Neutrophil (primary cell): ENCODE measurements around the gene MMS22L.

Experiments used
- H3K27ac ChIP-seq: fragments of 200-600 bp; sonication (generic); 2 replicates; pipeline ENCODE4 v1.5.1; 2016; ENCODE audit warnings: mild to moderate bottlenecking, moderate library complexity
- H3K27me3 ChIP-seq: fragments of 200-600 bp; sonication (generic); 2 replicates; pipeline ENCODE4 v1.6.0; 2016; ENCODE audit warnings: mild to moderate bottlenecking
- H3K36me3 ChIP-seq: fragments of 200-600 bp; sonication (generic); 2 replicates; pipeline ENCODE4 v1.5.1; 2017
- H3K4me1 ChIP-seq, 2 experiments: fragments of 200-600 bp in 1 of 2; sonication (generic) in 1 of 2; 1 replicate in 1 of 2; 2 replicates in 1 of 2; pipeline versions ENCODE4 v1.5.1 to v1.6.1; 2013 to 2016; ENCODE audit warnings: low read depth in 1 of 2, low read length in 1 of 2, mild to moderate bottlenecking in 1 of 2, moderate library complexity in 1 of 2; ENCODE audit not compliant: control insufficient read depth in 1 of 2, insufficient read depth in 1 of 2
- H3K4me3 ChIP-seq, 2 experiments: fragments of 200-600 bp in 1 of 2; sonication (generic) in 1 of 2; 1 replicate in 1 of 2; 2 replicates in 1 of 2; pipeline ENCODE4 v1.5.1; 2013 to 2016; ENCODE audit warnings: low read depth in 1 of 2, low read length in 1 of 2, mild to moderate bottlenecking in 1 of 2, moderate library complexity in 1 of 2
- H3K9me3 ChIP-seq: fragments of 200-600 bp; sonication (generic); 2 replicates; pipeline ENCODE4 v1.5.1; 2016
- TF ChIP-seq, protein P1 (sequence below): fragments of 200-600 bp; sonication (generic); IDR thresholded peaks from 2 replicates; pipeline ENCODE4 v1.5.1; 2016; ENCODE audit warnings: antibody characterized with exemption

Gene MMS22L

DNA sequence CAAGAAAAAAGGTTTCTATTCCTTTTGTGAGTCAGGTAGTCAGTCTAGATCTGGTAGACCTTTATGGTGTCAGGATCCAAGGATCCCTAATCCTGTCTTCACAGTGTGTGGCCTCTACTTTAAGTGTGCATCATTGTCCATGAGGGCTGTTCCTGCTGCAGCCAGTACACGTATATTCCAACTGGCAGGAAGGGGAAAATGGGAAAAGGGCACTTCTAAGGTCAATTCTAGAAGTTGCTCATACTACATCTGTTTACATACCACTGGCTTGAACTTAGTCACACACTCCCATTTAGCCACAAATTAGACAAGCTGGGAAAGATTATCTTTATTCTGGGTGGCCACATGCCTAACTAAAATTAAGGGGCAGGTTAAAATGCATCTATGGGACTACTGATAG is 9.7 kb upstream of the MMS22L start:
- Histone ChIP-seq H3K36me3 (no peaks in the 10 kb centered on the region), H3K9me3 (no peaks in the 10 kb centered on the region), H3K27ac (no peak overlapping the region), H3K4me1 (no peaks in the 10 kb centered on the region), H3K4me3 (no peak overlapping the region), H3K27me3 (no peaks in the 10 kb centered on the region)
- TF ChIP-seq, protein P1, sequence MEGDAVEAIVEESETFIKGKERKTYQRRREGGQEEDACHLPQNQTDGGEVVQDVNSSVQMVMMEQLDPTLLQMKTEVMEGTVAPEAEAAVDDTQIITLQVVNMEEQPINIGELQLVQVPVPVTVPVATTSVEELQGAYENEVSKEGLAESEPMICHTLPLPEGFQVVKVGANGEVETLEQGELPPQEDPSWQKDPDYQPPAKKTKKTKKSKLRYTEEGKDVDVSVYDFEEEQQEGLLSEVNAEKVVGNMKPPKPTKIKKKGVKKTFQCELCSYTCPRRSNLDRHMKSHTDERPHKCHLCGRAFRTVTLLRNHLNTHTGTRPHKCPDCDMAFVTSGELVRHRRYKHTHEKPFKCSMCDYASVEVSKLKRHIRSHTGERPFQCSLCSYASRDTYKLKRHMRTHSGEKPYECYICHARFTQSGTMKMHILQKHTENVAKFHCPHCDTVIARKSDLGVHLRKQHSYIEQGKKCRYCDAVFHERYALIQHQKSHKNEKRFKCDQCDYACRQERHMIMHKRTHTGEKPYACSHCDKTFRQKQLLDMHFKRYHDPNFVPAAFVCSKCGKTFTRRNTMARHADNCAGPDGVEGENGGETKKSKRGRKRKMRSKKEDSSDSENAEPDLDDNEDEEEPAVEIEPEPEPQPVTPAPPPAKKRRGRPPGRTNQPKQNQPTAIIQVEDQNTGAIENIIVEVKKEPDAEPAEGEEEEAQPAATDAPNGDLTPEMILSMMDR, result no peak

DNA sequence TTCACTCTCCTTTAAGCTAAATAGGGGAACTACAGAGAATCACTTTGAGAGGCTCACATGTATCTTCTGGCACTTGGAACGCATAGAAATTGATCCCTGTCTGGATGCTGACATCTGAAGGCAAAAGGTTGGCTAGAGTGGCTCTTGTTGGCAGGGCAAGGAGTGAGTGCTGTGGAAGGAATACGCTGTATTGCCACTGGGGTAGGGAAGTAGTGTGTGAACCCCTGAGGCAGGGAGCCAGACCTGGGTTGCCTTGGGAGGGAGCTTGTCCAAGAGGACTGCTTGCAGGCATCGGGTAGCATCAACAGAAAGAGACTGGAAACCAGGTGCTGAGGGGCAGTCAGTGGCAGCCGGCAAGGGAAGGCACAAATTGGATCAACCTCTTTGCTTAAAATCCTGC is 8.9 kb upstream of the MMS22L start:
- H3K9me3 ChIP-seq, result no peaks in the 10 kb centered on the region
- no peaks in the 10 kb centered on the region for H3K27me3 ChIP-seq
- H3K36me3 ChIP-seq, result no peaks in the 10 kb centered on the region
- no peak overlapping the region for H3K27ac ChIP-seq
- TF ChIP-seq, protein P1, result no peak
- H3K4me1 ChIP-seq, result no peaks in the 10 kb centered on the region
- H3K4me3 ChIP-seq, result no peak overlapping the region

DNA sequence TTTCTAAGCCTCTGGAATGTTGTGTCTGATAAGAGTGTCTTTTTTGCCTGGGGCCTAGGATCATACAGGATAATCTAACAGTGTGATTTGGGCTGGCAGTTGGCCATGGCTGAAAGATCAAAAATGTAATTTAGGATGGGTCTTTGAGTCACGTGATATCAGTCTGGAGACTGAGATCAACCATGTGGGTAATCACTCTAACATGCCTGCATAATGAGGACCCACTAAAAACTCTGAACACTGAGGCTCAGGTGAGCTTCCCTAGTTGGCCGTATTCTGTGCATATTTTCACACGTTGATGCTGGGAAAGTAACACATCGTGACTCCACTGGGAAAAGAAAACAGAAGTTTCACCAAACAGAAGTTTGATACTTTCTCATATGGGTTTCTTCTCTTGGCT is 6.3 kb upstream of the MMS22L start:
- Histone ChIP-seq H3K9me3 (no peaks in the 10 kb centered on the region), H3K27me3 (no peaks in the 10 kb centered on the region), H3K4me3 (no peak overlapping the region), H3K36me3 (no peaks in the 10 kb centered on the region), H3K27ac (no peak overlapping the region), H3K4me1 (no peaks in the 10 kb centered on the region)
- TF ChIP-seq, protein P1, result no peak

DNA sequence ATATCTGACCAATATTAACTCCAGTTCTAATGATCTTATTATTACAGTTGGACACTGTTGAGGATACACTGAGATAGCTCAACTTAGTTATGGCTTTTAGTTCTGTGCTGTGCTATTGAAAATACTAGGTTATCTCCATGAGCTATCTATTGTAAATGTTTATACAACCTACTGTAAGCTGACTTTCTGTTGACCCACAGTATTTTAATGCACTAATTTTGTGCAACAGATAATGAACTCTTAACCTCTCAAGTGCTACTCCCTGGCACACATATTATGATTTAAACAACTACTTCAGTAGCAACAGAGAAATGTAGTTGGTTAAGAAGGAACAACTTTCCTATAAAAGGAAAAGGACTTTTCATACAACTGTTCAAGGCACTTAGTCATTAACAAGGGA is 5.2 kb upstream of the MMS22L start:
- TF ChIP-seq, protein P1, result no peak
- Histone ChIP-seq H3K4me3 (no peak overlapping the region), H3K27me3 (no peaks in the 10 kb centered on the region), H3K27ac (no peak overlapping the region), H3K4me1 (peaks cover 4 to 6% of the 10 kb centered on the region in 2 experiments), H3K9me3 (no peaks in the 10 kb centered on the region), H3K36me3 (no peaks in the 10 kb centered on the region)

DNA sequence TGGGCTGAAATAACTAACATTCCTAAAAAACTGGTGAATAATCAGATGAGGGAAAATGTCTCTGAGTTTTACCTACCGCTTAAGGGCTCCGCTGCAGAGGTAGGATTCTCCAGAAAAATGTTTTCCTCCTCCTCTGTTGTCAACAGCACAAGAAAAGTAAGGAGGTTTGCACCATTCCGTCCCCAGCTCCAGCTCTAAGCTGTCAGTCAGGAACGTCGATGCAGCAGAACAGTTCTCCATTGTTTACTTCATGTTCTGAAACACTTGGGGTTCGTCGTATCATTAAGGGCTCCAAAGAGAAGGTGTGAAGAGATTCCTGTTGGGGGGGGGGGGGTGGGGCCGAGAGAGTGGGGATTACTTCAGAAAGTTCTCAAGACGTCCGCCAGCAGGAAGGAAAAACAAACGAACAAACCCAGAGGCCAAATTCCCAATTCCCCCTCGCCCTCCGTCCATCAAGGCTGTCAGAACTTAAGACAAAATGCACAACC is 734 bp downstream of the MMS22L start:
- no peaks in the 10 kb centered on the region for H3K9me3 ChIP-seq
- TF ChIP-seq, protein P1, result no peak
- H3K4me3 ChIP-seq, result peak overlapping the region; percentile 95 to 98
- no peaks in the 10 kb centered on the region for H3K27me3 ChIP-seq
- H3K27ac ChIP-seq, result peak overlapping the region; percentile 76
- H3K4me1 ChIP-seq, result peaks cover 13 to 14% of the 10 kb centered on the region in 2 experiments
- peaks cover 8% of the 10 kb centered on the region for H3K36me3 ChIP-seq

DNA sequence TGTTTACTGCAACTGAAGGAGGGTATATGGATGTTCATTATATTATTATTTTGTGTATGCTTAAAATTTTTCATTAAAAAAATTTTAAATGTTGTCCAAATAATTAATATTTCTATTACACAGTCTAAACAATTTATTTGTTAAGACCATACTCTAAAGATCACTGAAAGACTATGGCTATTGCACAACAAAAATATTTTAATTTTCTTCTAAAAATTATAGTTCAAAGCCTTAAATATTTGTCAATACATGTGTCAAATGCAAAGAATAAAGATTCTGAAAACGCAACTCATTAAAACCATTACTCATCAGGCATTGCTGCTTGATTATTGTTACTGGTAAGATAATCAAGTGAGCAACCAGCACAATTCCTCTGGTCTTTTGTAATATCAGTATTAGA is 2.2 kb downstream of the MMS22L start:
- peaks cover 13 to 14% of the 10 kb centered on the region in 2 experiments for H3K4me1 ChIP-seq
- no peak overlapping the region for H3K27ac ChIP-seq
- H3K9me3 ChIP-seq, result no peaks in the 10 kb centered on the region
- TF ChIP-seq, protein P1, result no peak
- no peak overlapping the region for H3K4me3 ChIP-seq
- H3K27me3 ChIP-seq, result no peaks in the 10 kb centered on the region
- H3K36me3 ChIP-seq, result peaks cover 21% of the 10 kb centered on the region
